ENCODE results near the gene PARM1. TPM values are rescaled to one million over a fixed set of nuclear protein-coding genes. Genes with fewer than 3 reads are reported as not detected.
A peak's percentile ranks its signal among the peaks of the same experiment; 100 is the strongest.

PARM1 gene
- total RNA-seq, 1 donor from 2014 or later = 6.4 TPM

DNA sequence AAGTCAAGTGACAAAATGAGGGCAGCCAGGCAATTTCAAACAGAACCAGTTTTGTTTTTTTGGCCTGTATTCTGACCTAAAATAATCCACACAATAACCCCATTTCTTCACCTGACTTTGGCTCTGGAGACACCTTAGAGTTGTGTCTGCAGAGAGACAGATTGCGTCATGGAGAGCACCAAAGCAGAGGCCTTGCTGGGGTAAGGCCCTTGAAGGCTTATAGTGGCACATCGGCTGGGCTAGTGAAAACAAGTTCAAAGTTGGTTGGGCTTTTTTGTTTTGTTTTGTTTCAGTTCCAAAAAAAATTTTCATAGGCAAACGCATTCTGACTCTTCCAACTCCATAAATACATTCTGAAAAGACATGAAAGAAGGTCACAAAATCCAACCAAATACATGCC lies 34.4 kb downstream of the PARM1 start:
- H3K4me3 Mint-ChIP-seq (ENCODE audit: low read depth) = no peak overlapping the region
- H3K4me1 Mint-ChIP-seq (ENCODE audit: low read depth) = peaks cover 21% of the 10 kb centered on the region
- TF ChIP-seq, protein P1, sequence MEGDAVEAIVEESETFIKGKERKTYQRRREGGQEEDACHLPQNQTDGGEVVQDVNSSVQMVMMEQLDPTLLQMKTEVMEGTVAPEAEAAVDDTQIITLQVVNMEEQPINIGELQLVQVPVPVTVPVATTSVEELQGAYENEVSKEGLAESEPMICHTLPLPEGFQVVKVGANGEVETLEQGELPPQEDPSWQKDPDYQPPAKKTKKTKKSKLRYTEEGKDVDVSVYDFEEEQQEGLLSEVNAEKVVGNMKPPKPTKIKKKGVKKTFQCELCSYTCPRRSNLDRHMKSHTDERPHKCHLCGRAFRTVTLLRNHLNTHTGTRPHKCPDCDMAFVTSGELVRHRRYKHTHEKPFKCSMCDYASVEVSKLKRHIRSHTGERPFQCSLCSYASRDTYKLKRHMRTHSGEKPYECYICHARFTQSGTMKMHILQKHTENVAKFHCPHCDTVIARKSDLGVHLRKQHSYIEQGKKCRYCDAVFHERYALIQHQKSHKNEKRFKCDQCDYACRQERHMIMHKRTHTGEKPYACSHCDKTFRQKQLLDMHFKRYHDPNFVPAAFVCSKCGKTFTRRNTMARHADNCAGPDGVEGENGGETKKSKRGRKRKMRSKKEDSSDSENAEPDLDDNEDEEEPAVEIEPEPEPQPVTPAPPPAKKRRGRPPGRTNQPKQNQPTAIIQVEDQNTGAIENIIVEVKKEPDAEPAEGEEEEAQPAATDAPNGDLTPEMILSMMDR (IDR thresholded peaks at IDR 0.05; ENCODE audit: unreplicated experiment) = no peak
- no peak overlapping the region for H3K27ac Mint-ChIP-seq
- H3K9me3 Mint-ChIP-seq (ENCODE audit: low read depth) = no peaks in the 10 kb centered on the region
- no peak for DNase-seq (ENCODE audit: low spot score, unreplicated experiment)
- H3K36me3 Mint-ChIP-seq (ENCODE audit: insufficient read depth) = no peaks in the 10 kb centered on the region
- H3K27me3 Mint-ChIP-seq = no peaks in the 10 kb centered on the region

DNA sequence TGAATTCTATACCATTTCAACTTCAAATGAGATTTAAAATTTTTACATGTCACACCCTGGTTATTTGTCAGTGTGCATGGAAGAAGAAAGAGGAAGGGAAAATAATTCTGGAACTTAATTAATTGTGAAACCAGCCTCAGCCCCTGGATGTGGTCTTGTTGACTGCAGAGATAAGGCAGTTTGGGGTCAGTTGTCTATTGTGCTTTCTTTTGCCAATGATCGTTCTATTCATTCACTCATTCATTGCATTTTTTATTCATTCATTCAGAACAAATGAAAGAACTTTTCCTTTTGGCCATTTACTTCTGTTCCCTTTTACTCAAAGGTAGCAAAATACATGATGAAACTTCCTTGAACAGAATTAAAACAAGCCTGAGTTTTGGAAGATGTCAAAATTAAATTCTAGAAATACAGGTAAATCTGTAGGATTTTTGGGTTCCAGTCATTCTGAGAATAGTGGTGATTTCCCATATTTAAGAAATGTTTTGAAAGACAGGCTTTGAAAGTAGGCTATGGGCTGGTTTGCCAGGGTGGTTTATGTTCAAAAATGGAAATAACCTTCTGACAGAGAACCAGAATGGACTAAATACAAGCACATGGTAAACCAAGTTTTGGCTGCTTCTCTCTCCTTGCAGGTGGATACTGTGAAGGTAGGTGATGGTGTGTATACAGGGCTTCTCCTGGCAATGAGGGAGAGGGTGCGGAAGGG lies 35.7 kb downstream of the PARM1 start:
- no peaks in the 10 kb centered on the region for H3K36me3 Mint-ChIP-seq (ENCODE audit: insufficient read depth)
- no peak for DNase-seq (ENCODE audit: low spot score, unreplicated experiment)
- peaks cover 19% of the 10 kb centered on the region for H3K4me1 Mint-ChIP-seq (ENCODE audit: low read depth)
- no peak overlapping the region for H3K4me3 Mint-ChIP-seq (ENCODE audit: low read depth)
- TF ChIP-seq, protein P1 (IDR thresholded peaks at IDR 0.05; ENCODE audit: unreplicated experiment) = no peak
- no peaks in the 10 kb centered on the region for H3K27me3 Mint-ChIP-seq
- H3K9me3 Mint-ChIP-seq (ENCODE audit: low read depth) = no peaks in the 10 kb centered on the region
- no peak overlapping the region for H3K27ac Mint-ChIP-seq

DNA sequence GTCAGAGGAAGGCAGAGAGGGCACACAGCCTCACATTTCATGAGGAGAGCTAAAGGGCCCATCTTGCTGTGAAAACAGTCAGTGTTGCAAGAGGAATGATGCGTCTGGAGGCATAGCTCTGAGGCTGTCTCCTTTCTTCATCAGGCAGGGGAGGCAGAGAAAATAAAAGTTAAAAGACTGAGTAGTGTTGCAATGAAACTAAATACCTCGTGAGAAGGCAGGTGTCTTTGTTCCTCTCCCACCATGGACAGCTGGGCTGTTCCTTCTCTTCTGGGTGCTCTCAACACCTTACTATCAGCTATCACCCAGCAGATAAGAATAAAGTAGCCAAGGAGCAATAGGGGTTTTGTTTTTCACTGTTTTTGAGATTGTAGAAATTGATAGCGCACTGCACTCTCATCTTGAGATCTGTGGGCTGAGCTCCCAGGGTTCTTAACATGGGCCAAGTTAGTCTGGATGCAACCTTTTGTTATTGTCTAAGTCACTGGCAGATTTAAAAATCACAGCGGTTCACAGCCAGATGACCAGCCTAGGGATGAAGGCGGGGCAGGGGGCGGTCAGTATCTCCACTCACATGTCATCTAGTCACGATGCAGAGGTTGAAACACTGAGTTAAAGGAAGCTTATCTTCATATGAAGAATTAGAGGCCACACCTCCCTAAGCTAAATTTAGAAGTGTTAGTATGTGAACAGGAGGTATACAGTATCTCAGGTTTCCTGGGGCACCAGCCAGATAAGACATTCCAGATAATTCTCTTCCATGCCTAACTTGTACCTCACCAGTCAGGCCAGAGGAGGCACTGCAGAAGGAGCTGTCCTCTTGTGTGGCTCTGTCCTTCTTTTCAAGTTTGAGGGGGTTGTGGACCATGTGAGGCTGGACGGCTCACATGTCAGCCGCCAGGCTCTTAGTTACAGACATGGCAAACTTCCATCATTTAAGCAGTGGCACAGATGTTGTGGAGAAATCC lies 36.9 kb downstream of the PARM1 start:
- H3K27ac Mint-ChIP-seq = no peak overlapping the region

DNA sequence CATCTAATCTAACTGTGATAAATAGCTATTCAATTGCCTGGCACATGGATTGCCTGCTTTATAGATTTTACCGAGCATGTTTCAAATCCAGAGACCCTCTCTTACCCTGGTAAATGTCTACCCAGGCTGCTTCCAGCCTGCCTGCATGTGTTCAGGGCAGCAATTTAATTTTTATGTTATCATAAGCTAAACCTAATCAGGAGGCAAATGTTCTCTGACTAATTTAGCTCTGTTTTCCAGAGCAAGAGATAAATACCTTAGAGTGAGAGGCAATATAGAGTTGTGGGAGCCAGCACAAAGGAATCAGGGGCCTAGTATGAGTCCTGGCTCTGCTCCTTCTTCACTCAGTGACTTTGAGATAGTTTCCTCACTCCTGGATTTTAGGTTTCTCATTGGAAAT lies 37.7 kb downstream of the PARM1 start:
- H3K9me3 Mint-ChIP-seq (ENCODE audit: low read depth) = peaks cover 4% of the 10 kb centered on the region
- no peaks in the 10 kb centered on the region for H3K36me3 Mint-ChIP-seq (ENCODE audit: insufficient read depth)
- no peak overlapping the region for H3K4me3 Mint-ChIP-seq (ENCODE audit: low read depth)
- no peak for DNase-seq (ENCODE audit: low spot score, unreplicated experiment)
- peaks cover 12% of the 10 kb centered on the region for H3K4me1 Mint-ChIP-seq (ENCODE audit: low read depth)
- no peaks in the 10 kb centered on the region for H3K27me3 Mint-ChIP-seq
- TF ChIP-seq, protein P1 (IDR thresholded peaks at IDR 0.05; ENCODE audit: unreplicated experiment) = no peak
- no peak overlapping the region for H3K27ac Mint-ChIP-seq

More for the DNA sequence above, 36.9 kb downstream of the PARM1 start:
- Mint-ChIP-seq H3K4me3 (ENCODE audit: low read depth) (no peak overlapping the region), H3K36me3 (ENCODE audit: insufficient read depth) (no peaks in the 10 kb centered on the region), H3K27me3 (no peaks in the 10 kb centered on the region), H3K9me3 (ENCODE audit: low read depth) (peaks cover under 1% of the 10 kb centered on the region), H3K4me1 (ENCODE audit: low read depth) (peaks cover 12% of the 10 kb centered on the region)
- no peak for DNase-seq (ENCODE audit: low spot score, unreplicated experiment)
- TF ChIP-seq, protein P1 (IDR thresholded peaks at IDR 0.05; ENCODE audit: unreplicated experiment) = peak; percentile 45

DNA sequence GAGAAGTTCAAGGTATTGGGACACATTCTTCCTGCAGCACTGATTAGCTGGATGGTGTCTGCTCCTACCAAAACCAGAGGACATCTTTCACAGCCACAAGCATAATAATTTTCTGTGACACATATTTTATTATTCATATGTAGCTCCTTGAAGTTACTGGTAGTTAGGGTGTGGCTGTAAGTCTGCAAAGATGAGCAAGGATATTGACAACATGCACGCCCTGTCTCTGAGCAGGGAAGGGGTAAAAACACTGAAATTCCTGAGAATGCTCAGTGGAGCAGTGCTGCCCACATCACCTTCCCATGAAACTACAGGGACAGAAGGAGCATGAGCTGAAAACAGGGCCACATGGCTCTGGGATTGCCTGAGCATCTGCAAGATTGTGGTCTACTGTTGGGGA lies 38.9 kb downstream of the PARM1 start:
- Mint-ChIP-seq H3K27me3 (no peaks in the 10 kb centered on the region), H3K36me3 (ENCODE audit: insufficient read depth) (peaks cover 3% of the 10 kb centered on the region), H3K9me3 (ENCODE audit: low read depth) (peaks cover 7% of the 10 kb centered on the region), H3K4me1 (ENCODE audit: low read depth) (peaks cover 12% of the 10 kb centered on the region), H3K27ac (no peak overlapping the region), H3K4me3 (ENCODE audit: low read depth) (no peak overlapping the region)
- no peak for DNase-seq (ENCODE audit: low spot score, unreplicated experiment)
- TF ChIP-seq, protein P1 (IDR thresholded peaks at IDR 0.05; ENCODE audit: unreplicated experiment) = no peak
